Measurements from ENCODE around the gene NPHS2. TPM values are rescaled to one million over a fixed set of nuclear protein-coding genes. Genes with fewer than 3 reads are reported as not detected.

The NPHS2 gene
- total RNA-seq, 1 experiment from 2014 or later: not detected

DNA sequence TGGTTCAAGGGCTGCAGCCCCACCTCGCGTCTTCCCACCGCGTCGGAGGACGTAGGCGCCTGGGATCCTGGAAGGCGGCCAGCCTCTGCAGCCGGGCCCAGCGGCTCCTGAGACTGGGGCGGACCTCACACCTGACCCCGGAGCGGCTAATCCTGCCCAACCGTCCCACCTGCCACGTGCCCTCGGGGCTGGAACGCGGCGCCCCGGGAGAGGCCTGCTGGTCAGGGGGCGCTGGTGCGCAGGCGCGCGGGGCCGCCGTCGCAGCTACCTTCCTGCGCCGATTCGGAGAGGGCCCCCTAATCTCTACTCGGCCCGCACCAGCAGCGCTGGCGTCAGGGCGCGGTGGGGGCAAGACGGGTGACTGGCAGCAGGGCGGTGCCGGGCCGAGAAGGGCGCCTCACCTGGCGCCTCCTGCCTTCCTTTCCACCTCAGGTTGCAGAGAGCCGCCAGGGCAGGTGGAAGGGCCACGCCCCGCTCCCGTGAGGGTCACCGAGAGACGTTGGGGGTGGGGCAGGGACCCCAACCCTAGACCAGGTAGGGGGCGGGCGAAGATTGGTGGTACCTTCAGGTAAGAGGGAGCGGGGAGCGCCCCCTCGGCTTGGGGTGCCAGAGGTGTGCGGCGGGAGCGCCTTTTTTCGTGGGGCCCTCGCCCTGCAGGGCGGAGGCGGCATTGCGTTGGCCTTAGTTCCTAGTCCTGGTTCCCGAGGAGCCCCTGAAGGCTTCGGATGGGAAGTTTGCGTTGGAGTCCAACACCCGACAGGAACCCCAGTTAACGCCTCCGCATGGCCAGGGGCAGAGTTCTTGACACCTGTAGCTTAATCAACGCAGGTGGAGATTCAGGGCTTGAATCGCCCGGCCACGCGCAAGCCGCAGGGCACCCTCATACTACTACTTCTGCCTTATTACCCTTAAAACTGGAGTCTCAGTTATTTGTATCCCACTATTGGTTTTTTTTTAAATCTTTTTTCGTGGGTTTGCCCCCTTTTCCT, 16.1 kb upstream of the NPHS2 start, which contains the start of gene TDRD5 (continued):
- TF ChIP-seq, protein P1, sequence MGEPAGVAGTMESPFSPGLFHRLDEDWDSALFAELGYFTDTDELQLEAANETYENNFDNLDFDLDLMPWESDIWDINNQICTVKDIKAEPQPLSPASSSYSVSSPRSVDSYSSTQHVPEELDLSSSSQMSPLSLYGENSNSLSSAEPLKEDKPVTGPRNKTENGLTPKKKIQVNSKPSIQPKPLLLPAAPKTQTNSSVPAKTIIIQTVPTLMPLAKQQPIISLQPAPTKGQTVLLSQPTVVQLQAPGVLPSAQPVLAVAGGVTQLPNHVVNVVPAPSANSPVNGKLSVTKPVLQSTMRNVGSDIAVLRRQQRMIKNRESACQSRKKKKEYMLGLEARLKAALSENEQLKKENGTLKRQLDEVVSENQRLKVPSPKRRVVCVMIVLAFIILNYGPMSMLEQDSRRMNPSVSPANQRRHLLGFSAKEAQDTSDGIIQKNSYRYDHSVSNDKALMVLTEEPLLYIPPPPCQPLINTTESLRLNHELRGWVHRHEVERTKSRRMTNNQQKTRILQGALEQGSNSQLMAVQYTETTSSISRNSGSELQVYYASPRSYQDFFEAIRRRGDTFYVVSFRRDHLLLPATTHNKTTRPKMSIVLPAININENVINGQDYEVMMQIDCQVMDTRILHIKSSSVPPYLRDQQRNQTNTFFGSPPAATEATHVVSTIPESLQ (CRISPR knock-in tag; IDR thresholded peaks at IDR 0.05): peak; percentile 74; the same call in 1 of the 2 replicates
- TF ChIP-seq PRRX2 (CRISPR knock-in tag; IDR thresholded peaks at IDR 0.05): no peak
- no peak for TF ChIP-seq ZNF416 (CRISPR knock-in tag; IDR thresholded peaks at IDR 0.05)
- TF ChIP-seq, protein P2, sequence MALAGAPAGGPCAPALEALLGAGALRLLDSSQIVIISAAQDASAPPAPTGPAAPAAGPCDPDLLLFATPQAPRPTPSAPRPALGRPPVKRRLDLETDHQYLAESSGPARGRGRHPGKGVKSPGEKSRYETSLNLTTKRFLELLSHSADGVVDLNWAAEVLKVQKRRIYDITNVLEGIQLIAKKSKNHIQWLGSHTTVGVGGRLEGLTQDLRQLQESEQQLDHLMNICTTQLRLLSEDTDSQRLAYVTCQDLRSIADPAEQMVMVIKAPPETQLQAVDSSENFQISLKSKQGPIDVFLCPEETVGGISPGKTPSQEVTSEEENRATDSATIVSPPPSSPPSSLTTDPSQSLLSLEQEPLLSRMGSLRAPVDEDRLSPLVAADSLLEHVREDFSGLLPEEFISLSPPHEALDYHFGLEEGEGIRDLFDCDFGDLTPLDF (CRISPR knock-in tag; IDR thresholded peaks at IDR 0.05): peak; percentile 98
- no peak for TF ChIP-seq EMX1 (CRISPR knock-in tag; IDR thresholded peaks at IDR 0.05)
- TF ChIP-seq FOXP1 (CRISPR knock-in tag; IDR thresholded peaks at IDR 0.05; ENCODE audit: borderline replicate concordance): peak; percentile 98
- peak; percentile 57 for TF ChIP-seq NFYB (CRISPR knock-in tag; conservative IDR thresholded peaks at IDR 0.05; ENCODE audit: low read depth)
- TF ChIP-seq, protein P3, sequence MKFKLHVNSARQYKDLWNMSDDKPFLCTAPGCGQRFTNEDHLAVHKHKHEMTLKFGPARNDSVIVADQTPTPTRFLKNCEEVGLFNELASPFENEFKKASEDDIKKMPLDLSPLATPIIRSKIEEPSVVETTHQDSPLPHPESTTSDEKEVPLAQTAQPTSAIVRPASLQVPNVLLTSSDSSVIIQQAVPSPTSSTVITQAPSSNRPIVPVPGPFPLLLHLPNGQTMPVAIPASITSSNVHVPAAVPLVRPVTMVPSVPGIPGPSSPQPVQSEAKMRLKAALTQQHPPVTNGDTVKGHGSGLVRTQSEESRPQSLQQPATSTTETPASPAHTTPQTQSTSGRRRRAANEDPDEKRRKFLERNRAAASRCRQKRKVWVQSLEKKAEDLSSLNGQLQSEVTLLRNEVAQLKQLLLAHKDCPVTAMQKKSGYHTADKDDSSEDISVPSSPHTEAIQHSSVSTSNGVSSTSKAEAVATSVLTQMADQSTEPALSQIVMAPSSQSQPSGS (CRISPR knock-in tag; IDR thresholded peaks at IDR 0.05; ENCODE audit: borderline replicate concordance, low read depth): peak; percentile 80
- TF ChIP-seq, protein P4, sequence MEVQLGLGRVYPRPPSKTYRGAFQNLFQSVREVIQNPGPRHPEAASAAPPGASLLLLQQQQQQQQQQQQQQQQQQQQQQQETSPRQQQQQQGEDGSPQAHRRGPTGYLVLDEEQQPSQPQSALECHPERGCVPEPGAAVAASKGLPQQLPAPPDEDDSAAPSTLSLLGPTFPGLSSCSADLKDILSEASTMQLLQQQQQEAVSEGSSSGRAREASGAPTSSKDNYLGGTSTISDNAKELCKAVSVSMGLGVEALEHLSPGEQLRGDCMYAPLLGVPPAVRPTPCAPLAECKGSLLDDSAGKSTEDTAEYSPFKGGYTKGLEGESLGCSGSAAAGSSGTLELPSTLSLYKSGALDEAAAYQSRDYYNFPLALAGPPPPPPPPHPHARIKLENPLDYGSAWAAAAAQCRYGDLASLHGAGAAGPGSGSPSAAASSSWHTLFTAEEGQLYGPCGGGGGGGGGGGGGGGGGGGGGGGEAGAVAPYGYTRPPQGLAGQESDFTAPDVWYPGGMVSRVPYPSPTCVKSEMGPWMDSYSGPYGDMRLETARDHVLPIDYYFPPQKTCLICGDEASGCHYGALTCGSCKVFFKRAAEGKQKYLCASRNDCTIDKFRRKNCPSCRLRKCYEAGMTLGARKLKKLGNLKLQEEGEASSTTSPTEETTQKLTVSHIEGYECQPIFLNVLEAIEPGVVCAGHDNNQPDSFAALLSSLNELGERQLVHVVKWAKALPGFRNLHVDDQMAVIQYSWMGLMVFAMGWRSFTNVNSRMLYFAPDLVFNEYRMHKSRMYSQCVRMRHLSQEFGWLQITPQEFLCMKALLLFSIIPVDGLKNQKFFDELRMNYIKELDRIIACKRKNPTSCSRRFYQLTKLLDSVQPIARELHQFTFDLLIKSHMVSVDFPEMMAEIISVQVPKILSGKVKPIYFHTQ (CRISPR knock-in tag; IDR thresholded peaks at IDR 0.05): no peak
- TF ChIP-seq, protein P5, sequence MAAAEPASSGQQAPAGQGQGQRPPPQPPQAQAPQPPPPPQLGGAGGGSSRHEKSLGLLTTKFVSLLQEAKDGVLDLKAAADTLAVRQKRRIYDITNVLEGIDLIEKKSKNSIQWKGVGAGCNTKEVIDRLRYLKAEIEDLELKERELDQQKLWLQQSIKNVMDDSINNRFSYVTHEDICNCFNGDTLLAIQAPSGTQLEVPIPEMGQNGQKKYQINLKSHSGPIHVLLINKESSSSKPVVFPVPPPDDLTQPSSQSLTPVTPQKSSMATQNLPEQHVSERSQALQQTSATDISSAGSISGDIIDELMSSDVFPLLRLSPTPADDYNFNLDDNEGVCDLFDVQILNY (CRISPR knock-in tag; IDR thresholded peaks at IDR 0.05): peak; percentile 98
- TF ChIP-seq ZNF317 (CRISPR knock-in tag; IDR thresholded peaks at IDR 0.05; ENCODE audit: borderline replicate concordance, low read depth): peak; percentile 86
- TF ChIP-seq, protein P6, sequence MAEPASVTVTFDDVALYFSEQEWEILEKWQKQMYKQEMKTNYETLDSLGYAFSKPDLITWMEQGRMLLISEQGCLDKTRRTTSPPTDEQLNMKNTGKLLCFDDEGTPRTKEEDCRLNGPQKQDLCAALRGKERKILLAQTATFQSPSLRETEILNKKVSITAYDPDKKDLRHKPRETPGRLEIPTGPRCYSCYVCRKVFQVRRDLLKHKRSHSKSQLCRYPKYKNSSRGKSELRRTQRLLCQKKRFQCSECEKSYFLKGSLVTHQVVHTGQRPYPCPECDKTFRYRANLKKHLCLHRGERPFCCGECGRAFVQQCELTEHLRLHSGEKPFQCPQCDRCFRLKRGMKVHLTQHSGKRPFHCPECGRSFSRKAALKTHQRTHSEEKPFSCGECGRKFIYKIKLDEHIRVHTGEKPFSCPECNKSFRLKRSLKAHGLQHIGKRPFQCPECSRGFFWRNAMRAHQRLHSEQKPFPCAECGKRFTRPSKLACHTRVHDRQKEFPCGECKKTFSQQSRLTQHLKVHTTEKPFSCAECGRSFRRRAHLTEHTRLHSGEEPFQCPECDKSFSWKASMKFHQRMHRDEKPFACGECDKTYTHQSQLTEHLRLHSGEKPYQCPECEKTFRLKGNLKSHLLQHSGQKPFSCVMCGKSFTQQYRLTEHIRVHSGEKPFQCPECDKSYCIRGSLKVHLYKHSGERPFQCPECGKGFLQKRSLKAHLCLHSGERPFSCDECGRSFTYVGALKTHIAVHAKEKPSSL (CRISPR knock-in tag; conservative IDR thresholded peaks at IDR 0.05): no peak
- TF ChIP-seq ETV6 (CRISPR knock-in tag; IDR thresholded peaks at IDR 0.05): peak; percentile 98
- peak; percentile 96 for TF ChIP-seq ZBTB21 (CRISPR knock-in tag; IDR thresholded peaks at IDR 0.05; ENCODE audit: borderline replicate concordance)
- TF ChIP-seq ZNF121 (CRISPR knock-in tag; IDR thresholded peaks at IDR 0.05): peak; percentile 69; the same call in 1 of the 2 replicates
- TF ChIP-seq, protein P7, sequence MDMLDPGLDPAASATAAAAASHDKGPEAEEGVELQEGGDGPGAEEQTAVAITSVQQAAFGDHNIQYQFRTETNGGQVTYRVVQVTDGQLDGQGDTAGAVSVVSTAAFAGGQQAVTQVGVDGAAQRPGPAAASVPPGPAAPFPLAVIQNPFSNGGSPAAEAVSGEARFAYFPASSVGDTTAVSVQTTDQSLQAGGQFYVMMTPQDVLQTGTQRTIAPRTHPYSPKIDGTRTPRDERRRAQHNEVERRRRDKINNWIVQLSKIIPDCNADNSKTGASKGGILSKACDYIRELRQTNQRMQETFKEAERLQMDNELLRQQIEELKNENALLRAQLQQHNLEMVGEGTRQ (CRISPR knock-in tag; IDR thresholded peaks at IDR 0.05): peak; percentile 78
- peak; percentile 94 for TF ChIP-seq ZNF219 (CRISPR knock-in tag; IDR thresholded peaks at IDR 0.05; ENCODE audit: borderline replicate concordance)
- TF ChIP-seq FOXK1 (CRISPR knock-in tag; IDR thresholded peaks at IDR 0.05): peak; percentile 96
- peak; percentile 92; the same call in 1 of the 2 replicates for TF ChIP-seq NR3C1 (CRISPR knock-in tag; conservative IDR thresholded peaks at IDR 0.05; ENCODE audit: low read depth)
- peak; percentile 61; the same call in 1 of the 2 replicates for TF ChIP-seq ZNF396 (CRISPR knock-in tag; IDR thresholded peaks at IDR 0.05; ENCODE audit: borderline replicate concordance)
- TF ChIP-seq, protein P8, sequence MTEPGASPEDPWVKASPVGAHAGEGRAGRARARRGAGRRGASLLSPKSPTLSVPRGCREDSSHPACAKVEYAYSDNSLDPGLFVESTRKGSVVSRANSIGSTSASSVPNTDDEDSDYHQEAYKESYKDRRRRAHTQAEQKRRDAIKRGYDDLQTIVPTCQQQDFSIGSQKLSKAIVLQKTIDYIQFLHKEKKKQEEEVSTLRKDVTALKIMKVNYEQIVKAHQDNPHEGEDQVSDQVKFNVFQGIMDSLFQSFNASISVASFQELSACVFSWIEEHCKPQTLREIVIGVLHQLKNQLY (CRISPR knock-in tag; IDR thresholded peaks at IDR 0.05): peak; percentile 94
- TF ChIP-seq GABPB1 (CRISPR knock-in tag; IDR thresholded peaks at IDR 0.05): no peak
- peak; percentile 98 for TF ChIP-seq CREB1 (CRISPR knock-in tag; IDR thresholded peaks at IDR 0.05)
- no peak for TF ChIP-seq MXD4 (CRISPR knock-in tag; IDR thresholded peaks at IDR 0.05; ENCODE audit: borderline replicate concordance)
- TF ChIP-seq, protein P9, sequence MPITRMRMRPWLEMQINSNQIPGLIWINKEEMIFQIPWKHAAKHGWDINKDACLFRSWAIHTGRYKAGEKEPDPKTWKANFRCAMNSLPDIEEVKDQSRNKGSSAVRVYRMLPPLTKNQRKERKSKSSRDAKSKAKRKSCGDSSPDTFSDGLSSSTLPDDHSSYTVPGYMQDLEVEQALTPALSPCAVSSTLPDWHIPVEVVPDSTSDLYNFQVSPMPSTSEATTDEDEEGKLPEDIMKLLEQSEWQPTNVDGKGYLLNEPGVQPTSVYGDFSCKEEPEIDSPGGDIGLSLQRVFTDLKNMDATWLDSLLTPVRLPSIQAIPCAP (CRISPR knock-in tag; IDR thresholded peaks at IDR 0.05): peak; percentile 98
